NB4 (cell line): Measurements from ENCODE around the gene GRIK4.

Experiments
- CTCF ChIP-seq: IDR thresholded peaks from one replicate; pipeline ENCODE4 v1.5.1; 2012; ENCODE audit warnings: low read depth, low read length
- MAX ChIP-seq: IDR thresholded peaks from 2 replicates; pipeline ENCODE4 v1.6.1; 2011; ENCODE audit warnings: low read depth, low read length

- TF ChIP-seq CTCF (no peak), MAX (no peak)
These were observed 531 bp downstream of the GRIK4 start for GRCh38 chr11:120511820-120512738.
